ENCODE measurements around the gene NAA80. TPM values are rescaled to one million over a fixed set of nuclear protein-coding genes. Genes with fewer than 3 reads are reported as not detected.

The NAA80 gene
- total RNA-seq, 2 donors from 2014 or later: 5.8 to 7.2 TPM

DNA sequence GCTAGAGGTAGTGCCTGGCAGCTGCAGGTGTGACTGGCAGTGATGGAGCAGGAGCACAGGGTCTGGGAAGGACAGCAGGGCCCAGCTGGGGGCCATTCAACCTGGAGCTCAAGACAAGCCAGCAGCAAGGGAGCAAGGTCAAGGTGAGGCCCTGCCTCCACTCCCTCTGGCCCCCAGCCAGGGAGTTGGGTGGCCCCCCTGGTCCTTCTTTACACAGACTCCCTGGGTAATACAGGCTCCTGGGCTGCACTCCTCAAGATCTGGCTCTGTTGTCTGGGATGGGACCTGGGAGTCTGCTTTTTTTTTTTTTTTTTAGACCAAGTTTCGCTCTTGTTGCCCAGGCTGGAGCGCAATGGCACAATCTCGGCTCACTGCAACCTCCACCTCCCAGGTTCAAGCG lies 48.7 kb downstream of the NAA80 start:
- ATAC-seq: no peak
- no peak for DNase-seq
- intact Hi-C loops (cut with DNase I): no loop called here

DNA sequence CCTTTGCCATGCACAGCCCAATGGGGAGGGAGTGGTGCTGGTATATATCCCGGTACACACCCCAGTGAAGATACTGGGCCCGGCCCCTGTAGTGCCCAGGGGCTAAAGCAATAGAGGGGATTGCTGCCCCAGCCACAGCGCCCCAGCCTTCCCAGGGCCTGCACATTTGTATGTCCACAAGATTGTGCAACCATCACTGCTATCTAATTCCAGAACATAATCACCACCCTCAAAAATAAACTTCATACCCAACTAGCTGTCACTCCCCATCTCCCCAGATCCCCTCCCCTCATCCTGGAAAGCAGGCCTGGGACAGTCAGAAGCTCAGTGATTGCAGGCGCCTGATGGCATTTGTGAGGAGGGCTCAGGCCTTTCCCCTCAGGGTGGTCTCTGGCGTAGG lies 49.7 kb downstream of the NAA80 start:
- intact Hi-C loops (cut with DNase I): no loop called here
- ATAC-seq (no peak), DNase-seq (no peak)

DNA sequence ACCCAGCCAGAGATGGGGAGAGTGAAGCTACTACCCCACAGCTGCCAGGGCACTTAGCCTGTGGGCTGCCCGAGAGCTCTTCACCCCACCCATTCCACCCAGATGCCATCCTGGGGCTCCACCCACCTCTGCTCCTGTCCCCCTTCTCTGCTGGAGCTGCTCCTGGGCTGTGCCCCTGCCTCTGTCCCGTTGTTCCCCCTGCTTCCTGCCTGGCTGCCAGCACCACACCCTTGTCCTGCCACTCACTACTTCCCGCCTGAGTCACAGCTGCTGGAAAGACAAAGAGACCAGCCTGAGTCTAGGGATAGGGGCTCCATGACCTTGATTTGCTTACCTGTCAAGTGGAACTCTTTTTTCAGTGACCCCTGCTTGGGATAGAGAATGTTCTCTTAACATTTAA lies 50.8 kb downstream of the NAA80 start:
- intact Hi-C loops (cut with DNase I): no loop called here
- DNase-seq: peak; percentile 84
- ATAC-seq: peak in 1 of 2 donors; percentile 41

DNA sequence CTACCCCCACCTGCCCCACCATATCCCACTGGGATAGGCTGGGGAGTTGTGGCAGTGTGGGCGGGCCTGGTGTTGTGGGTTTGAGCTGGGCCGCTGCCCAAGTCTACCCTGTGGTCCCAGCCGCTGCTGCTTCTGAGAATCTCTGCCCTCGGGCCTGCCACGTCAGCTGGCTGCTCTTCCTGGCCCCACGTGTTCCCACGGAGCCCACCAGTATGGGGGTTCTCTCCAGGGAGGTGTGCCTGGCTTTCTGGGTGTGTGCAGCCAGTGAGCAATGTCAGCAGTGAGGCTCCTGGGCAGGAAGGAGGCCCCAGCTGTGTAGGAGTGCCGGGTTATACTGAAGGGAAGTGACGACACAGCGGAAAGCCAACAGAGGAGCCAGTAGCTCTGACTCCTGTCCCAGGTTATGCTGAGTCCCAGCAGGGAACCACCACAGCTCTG lies 52.7 kb downstream of the NAA80 start:
- ATAC-seq (peak; percentile 24 to 44), DNase-seq (peak; percentile 77)
- intact Hi-C loops (cut with DNase I): loop anchor here in 1 of 2 donors (2.0 kb wide), 1 partner anchor 20 kb away; no protein-coding TSS in a partner anchor

Other genes starting within 250 kb of the NAA80 start
- 10 to 100 TPM; 66.6 to 69.7 TPM for gene RBM5, start 210.5 kb downstream of the NAA80 start, total RNA-seq
- gene SEMA3F, start 144.1 kb downstream of the NAA80 start, total RNA-seq: 10 to 100 TPM; 12.5 to 24.0 TPM
- gene GNAT1, start 107.8 kb downstream of the NAA80 start, total RNA-seq: not detected
- gene SLC38A3, start 94.1 kb downstream of the NAA80 start, total RNA-seq: 1 to 10 TPM; 5.2 to 7.7 TPM
- gene GNAI2, start 63.2 kb downstream of the NAA80 start, total RNA-seq: 100 to 1,000 TPM; 179 to 181 TPM
- gene SEMA3B, start 30.3 kb downstream of the NAA80 start, total RNA-seq: 10 to 100 TPM; 14.3 to 32.6 TPM
- 1 to 10 TPM; 1.4 to 6.6 TPM for gene LSMEM2, start 20.3 kb downstream of the NAA80 start, total RNA-seq
- 10 to 100 TPM; 53.1 to 68.8 TPM for gene IFRD2, start 7.0 kb downstream of the NAA80 start, total RNA-seq
- 1 to 10 TPM; 1.7 to 1.8 TPM for gene HYAL3, start within 50 bp of the NAA80 start, total RNA-seq
- gene HYAL1, start 4.2 kb upstream of the NAA80 start, total RNA-seq: 10 to 100 TPM; 24.6 to 26.6 TPM
- 100 to 1,000 TPM in 1 of 2 donors, 10 to 100 TPM in 1; 53.4 to 103 TPM for gene HYAL2, start 23.3 kb upstream of the NAA80 start, total RNA-seq
- 10 to 100 TPM; 26.2 to 27.5 TPM for gene TUSC2, start 28.8 kb upstream of the NAA80 start, total RNA-seq
- 10 to 100 TPM; 20.7 to 25.6 TPM for gene RASSF1, start 41.4 kb upstream of the NAA80 start, total RNA-seq
- gene ZMYND10, start 46.3 kb upstream of the NAA80 start, total RNA-seq: under 1 TPM in 1 of 2 donors, not detected in 1; 0.29 TPM
- 10 to 100 TPM; 12.6 to 19.9 TPM for gene NPRL2, start 51.4 kb upstream of the NAA80 start, total RNA-seq
- 1 to 10 TPM; 7.6 to 9.2 TPM for gene CYB561D2, start 51.5 kb upstream of the NAA80 start, total RNA-seq
- 10 to 100 TPM; 28.7 to 33.4 TPM for gene TMEM115, start 60.1 kb upstream of the NAA80 start, total RNA-seq
- 1 to 10 TPM; 4.6 to 7.8 TPM for gene CACNA2D2, start 204.2 kb upstream of the NAA80 start, total RNA-seq